Calu3 (cell line): ENCODE measurements around the gene VPS37D. TPM values are rescaled to one million over a fixed set of nuclear protein-coding genes. Genes with fewer than 3 reads are reported as not detected.

Experiments
- BruUV-seq: library from RNA; stranded (reverse); fragments of 400-500 nt; replicated peaks from 2 replicates; lab custom pipeline; 2021; lab: Mats Ljungman, UMichigan
- CTCF ChIA-PET: fragments of 300-600 bp; sonication (Branson Sonifier 250); formaldehyde crosslinking; loops from one replicate; lab custom pipeline; 2022; ENCODE audit warnings: antibody characterized with exemption; lab: Charles Lee
- DNase-seq: peaks from one replicate; pipeline ENCODE4 v3.0.0; 2022
- H3K27ac Mint-ChIP-seq: one replicate; pipeline ENCODE4 v1.8.0; 2022; ENCODE audit warnings: mixed read lengths; ENCODE audit not compliant: unreplicated experiment
- H3K27me3 Mint-ChIP-seq: one replicate; pipeline ENCODE4 v1.8.0; 2022; ENCODE audit warnings: mixed read lengths; ENCODE audit not compliant: unreplicated experiment
- H3K36me3 Mint-ChIP-seq: one replicate; pipeline ENCODE4 v1.8.0; 2022; ENCODE audit warnings: mild to moderate bottlenecking, moderate library complexity, mixed read lengths; ENCODE audit not compliant: insufficient read depth, unreplicated experiment
- H3K4me1 Mint-ChIP-seq: one replicate; pipeline ENCODE4 v1.8.0; 2022; ENCODE audit warnings: mild to moderate bottlenecking, low read depth, mixed read lengths; ENCODE audit not compliant: unreplicated experiment
- H3K4me3 Mint-ChIP-seq: one replicate; pipeline ENCODE4 v1.8.0; 2022; ENCODE audit warnings: mild to moderate bottlenecking, low read depth, moderate library complexity, mixed read lengths; ENCODE audit not compliant: unreplicated experiment
- H3K9me3 Mint-ChIP-seq: one replicate; pipeline ENCODE4 v1.8.0; 2022; ENCODE audit warnings: low read depth, mixed read lengths; ENCODE audit not compliant: unreplicated experiment
- intact Hi-C: fragments of 100-400 bp; cut with micrococcal nuclease; formaldehyde crosslinking; loops from one replicate; pipeline ENCODE4 v1.10.0; 2022; ENCODE audit not compliant: unreplicated experiment
- total RNA-seq: library from RNA; stranded (reverse); gene quantifications from 2 replicates; pipeline ENCODE4 v1.2.3, GENCODE V29; 2022
- TF ChIP-seq, protein P1 (sequence below): fragments of 200-600 bp; IDR thresholded peaks from one replicate; pipeline ENCODE4 v1.8.0; 2022; ENCODE audit warnings: antibody characterized with exemption; ENCODE audit not compliant: unreplicated experiment

The VPS37D gene
- total RNA-seq, 1 experiment from 2014 or later: 0.94 TPM

DNA sequence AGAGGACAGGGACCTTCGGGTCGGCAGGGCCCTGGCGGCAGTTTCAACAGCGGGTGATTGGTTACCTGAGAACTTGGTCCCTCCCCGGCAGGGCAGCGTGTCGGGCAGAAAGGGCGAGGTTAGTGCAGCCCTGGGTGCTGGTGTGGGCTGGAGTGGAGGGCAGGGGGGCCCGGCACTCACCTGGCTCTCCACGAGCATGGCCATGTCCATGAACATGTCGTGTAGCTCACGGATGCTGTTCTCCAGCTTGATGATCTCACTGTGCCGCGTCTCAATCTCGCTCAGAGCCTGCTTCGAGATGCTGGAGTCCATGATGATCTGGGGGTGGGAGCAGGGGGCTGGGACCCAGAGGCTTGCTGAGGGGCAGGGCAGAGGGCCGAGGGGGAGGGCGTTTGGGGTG lies 35.0 kb downstream of the VPS37D start:
- TF ChIP-seq, protein P1, sequence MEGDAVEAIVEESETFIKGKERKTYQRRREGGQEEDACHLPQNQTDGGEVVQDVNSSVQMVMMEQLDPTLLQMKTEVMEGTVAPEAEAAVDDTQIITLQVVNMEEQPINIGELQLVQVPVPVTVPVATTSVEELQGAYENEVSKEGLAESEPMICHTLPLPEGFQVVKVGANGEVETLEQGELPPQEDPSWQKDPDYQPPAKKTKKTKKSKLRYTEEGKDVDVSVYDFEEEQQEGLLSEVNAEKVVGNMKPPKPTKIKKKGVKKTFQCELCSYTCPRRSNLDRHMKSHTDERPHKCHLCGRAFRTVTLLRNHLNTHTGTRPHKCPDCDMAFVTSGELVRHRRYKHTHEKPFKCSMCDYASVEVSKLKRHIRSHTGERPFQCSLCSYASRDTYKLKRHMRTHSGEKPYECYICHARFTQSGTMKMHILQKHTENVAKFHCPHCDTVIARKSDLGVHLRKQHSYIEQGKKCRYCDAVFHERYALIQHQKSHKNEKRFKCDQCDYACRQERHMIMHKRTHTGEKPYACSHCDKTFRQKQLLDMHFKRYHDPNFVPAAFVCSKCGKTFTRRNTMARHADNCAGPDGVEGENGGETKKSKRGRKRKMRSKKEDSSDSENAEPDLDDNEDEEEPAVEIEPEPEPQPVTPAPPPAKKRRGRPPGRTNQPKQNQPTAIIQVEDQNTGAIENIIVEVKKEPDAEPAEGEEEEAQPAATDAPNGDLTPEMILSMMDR: no peak
- intact Hi-C loops: no loop called here
- CTCF ChIA-PET: no interaction called here
- Mint-ChIP-seq H3K27me3 (no peaks in the 10 kb centered on the region), H3K9me3 (no peaks in the 10 kb centered on the region), H3K4me1 (peaks cover 16% of the 10 kb centered on the region), H3K36me3 (peaks cover 77% of the 10 kb centered on the region), H3K27ac (peak overlapping the region; percentile 27), H3K4me3 (no peak overlapping the region)
- no TSS peak for BruUV-seq
- no peak for DNase-seq

DNA sequence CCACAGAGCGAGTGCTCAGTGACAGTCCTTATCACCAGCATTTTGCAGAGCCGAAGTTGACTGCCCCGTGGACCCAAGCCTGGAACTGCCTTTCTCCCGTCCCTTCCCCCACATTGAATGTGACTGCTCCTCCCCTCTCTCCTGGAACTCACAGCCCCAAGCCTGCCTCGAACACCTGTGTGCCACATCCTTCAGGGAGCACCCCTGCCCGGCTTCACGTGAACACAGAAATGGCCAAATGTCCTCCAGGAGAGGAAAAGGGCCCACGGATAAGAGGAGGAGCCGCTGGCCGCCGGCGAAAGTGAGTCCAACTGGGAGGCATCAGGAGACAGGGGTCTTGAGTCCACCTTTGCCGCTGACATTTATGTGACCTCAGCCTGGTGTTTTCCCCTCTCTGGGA lies 35.6 kb downstream of the VPS37D start:
- Mint-ChIP-seq H3K27ac (peak overlapping the region; percentile 27), H3K4me3 (no peak overlapping the region), H3K9me3 (no peaks in the 10 kb centered on the region), H3K27me3 (no peaks in the 10 kb centered on the region), H3K36me3 (peaks cover 75% of the 10 kb centered on the region), H3K4me1 (peaks cover 16% of the 10 kb centered on the region)
- CTCF ChIA-PET: no interaction called here
- intact Hi-C loops: no loop called here
- no peak for DNase-seq
- BruUV-seq: no TSS peak
- TF ChIP-seq, protein P1: no peak

DNA sequence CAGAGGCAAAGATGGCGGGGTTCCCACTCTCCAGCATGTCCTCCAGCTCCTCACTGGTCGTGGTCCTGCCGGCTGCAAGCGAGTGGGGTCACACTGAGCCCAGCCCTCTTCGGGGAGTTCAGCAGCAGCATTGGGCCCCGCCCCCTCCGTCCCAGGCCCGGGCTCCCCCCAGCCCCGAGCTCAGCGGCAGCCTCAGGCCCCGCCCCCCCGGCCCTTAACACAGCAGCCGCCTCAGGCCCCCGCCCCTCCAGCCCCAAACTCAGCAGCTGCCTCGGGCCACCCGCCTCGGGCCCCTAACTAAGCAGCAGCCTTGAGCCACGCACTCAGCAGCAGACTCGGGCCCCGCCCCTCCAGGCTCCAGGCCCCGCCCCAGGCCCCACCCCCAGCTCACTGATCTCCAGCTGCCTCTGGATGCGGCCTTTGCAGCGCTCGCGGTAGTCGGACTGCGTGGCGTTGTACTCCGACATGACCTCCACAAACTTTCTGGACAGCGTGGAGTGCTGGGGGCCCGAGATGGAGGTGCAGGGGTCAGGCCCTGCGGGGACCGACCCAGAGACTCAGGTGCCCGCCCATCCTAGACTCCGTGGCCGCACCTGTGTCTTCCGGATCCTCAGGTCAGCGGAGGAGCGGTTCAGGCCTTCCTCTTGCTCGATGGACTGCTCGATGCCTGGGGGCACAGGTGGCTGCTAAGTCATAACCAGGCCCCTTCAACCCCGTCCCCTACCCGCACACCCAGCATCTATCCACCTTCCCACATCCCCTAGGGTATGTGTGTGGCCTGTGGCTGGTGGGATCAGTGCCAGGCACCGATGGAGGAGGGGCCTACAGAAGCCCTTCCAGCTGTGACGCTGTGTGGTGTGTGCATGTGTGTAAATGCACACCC lies 36.4 kb downstream of the VPS37D start:
- Mint-ChIP-seq H3K9me3 (no peaks in the 10 kb centered on the region), H3K36me3 (peaks cover 73% of the 10 kb centered on the region), H3K27me3 (no peaks in the 10 kb centered on the region), H3K4me1 (peaks cover 16% of the 10 kb centered on the region), H3K27ac (no peak overlapping the region), H3K4me3 (no peak overlapping the region)
- intact Hi-C loops: no loop called here
- CTCF ChIA-PET: no interaction called here
- BruUV-seq: no TSS peak
- no peak for DNase-seq
- TF ChIP-seq, protein P1: no peak

DNA sequence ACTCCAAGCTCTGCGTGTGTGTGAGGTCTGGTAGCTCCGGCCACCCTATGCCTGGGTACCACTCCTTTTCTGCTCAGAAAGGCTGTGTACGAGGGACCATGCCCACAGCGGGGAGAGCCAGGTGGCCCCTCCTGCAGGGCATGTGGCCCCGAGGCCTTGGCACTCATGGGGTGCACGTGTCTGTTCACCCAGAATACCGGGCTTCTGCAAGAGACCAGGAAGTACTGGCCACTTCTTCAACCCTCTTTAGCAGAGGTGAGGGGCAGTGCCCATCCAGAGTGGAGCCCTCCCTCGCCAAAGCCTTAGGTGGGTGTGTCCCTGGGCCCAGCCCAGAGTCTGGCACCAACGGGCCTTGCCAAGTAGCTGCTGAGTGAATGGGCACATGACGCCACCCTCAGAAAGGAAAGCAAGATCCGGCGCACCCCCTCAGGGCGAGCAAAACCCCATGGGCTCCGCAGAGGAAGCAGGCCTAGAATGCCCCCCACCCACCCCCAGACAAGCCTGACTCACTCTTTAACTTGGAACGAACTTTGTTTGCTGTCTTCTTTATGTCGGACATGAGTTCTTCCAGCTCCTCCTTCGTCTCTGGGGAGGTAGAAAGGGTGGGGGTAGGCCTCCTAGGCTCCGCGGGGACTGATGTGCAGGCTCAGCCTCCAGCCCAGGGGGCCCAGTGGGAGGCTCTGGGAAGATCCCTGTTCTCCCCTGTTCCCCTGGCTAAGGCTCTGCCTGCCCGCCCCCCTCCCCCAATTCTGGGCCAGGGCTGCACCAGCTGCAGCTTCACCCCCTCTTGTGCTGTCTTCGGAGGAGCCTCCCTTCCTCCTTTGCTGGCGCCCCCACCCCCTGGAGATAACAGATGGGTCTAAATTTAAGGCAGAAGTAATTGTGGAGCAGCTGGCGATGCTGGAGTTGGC lies 37.3 kb downstream of the VPS37D start:
- Mint-ChIP-seq H3K9me3 (no peaks in the 10 kb centered on the region), H3K4me3 (no peak overlapping the region), H3K36me3 (peaks cover 67% of the 10 kb centered on the region), H3K4me1 (peaks cover 16% of the 10 kb centered on the region), H3K27me3 (no peaks in the 10 kb centered on the region), H3K27ac (no peak overlapping the region)
- no peak for DNase-seq
- CTCF ChIA-PET: no interaction called here
- TF ChIP-seq, protein P1: no peak
- BruUV-seq: no TSS peak
- intact Hi-C loops: no loop called here
